ENCODE results near the gene KIAA1671.

- TF ChIP-seq, protein P1, sequence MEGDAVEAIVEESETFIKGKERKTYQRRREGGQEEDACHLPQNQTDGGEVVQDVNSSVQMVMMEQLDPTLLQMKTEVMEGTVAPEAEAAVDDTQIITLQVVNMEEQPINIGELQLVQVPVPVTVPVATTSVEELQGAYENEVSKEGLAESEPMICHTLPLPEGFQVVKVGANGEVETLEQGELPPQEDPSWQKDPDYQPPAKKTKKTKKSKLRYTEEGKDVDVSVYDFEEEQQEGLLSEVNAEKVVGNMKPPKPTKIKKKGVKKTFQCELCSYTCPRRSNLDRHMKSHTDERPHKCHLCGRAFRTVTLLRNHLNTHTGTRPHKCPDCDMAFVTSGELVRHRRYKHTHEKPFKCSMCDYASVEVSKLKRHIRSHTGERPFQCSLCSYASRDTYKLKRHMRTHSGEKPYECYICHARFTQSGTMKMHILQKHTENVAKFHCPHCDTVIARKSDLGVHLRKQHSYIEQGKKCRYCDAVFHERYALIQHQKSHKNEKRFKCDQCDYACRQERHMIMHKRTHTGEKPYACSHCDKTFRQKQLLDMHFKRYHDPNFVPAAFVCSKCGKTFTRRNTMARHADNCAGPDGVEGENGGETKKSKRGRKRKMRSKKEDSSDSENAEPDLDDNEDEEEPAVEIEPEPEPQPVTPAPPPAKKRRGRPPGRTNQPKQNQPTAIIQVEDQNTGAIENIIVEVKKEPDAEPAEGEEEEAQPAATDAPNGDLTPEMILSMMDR (IDR thresholded peaks at IDR 0.05) = no peak
- TF ChIP-seq POLR2A (IDR thresholded peaks at IDR 0.05; ENCODE audit: low read depth) (no peak), EP300 (IDR thresholded peaks at IDR 0.05) (no peak), POLR2AphosphoS5 (IDR thresholded peaks at IDR 0.05) (no peak)
These were observed 160.2 kb downstream of the KIAA1671 start for GRCh38 chr22:25112538-25113253.

Data from esophagus muscularis mucosa (tissue), 4 donors.